ENCODE measurements around the gene DEPDC5. TPM values are rescaled to one million over a fixed set of nuclear protein-coding genes. Genes with fewer than 3 reads are reported as not detected.

The DEPDC5 gene
- total RNA-seq, 1 donor from 2014 or later, result 14.8 TPM

- H3K9me3 Mint-ChIP-seq (ENCODE audit: low read depth), result no peaks in the 10 kb centered on the region
- no peak overlapping the region for H3K27ac Mint-ChIP-seq (ENCODE audit: unreplicated experiment)
Measured at GRCh38 chr22:31872209-31872608, 118.4 kb downstream of the DEPDC5 start.

GRCh38 chr22:31874821-31875220 is 121.0 kb downstream of the DEPDC5 start:
- Mint-ChIP-seq H3K9me3 (ENCODE audit: low read depth) (no peaks in the 10 kb centered on the region), H3K4me1 (ENCODE audit: low read depth) (no peaks in the 10 kb centered on the region), H3K27ac (ENCODE audit: unreplicated experiment) (no peak overlapping the region), H3K27me3 (ENCODE audit: low read depth) (no peaks in the 10 kb centered on the region), H3K36me3 (ENCODE audit: low read depth) (peaks cover 24% of the 10 kb centered on the region), H3K4me3 (ENCODE audit: unreplicated experiment) (no peak overlapping the region)
- no peak for DNase-seq (ENCODE audit: low spot score)
- TF ChIP-seq CTCF (IDR thresholded peaks at IDR 0.05), result no peak

More at GRCh38 chr22:31872209-31872608, 118.4 kb downstream of the DEPDC5 start:
- DNase-seq (ENCODE audit: low spot score), result no peak
- H3K4me1 Mint-ChIP-seq (ENCODE audit: low read depth), result no peaks in the 10 kb centered on the region
- H3K27me3 Mint-ChIP-seq (ENCODE audit: low read depth), result no peaks in the 10 kb centered on the region
- peaks cover 19% of the 10 kb centered on the region for H3K36me3 Mint-ChIP-seq (ENCODE audit: low read depth)
- TF ChIP-seq CTCF (IDR thresholded peaks at IDR 0.05), result peak; percentile 31
- H3K4me3 Mint-ChIP-seq (ENCODE audit: unreplicated experiment), result no peak overlapping the region

- H3K36me3 Mint-ChIP-seq (ENCODE audit: low read depth), result peaks cover 22% of the 10 kb centered on the region
- H3K4me3 Mint-ChIP-seq (ENCODE audit: unreplicated experiment), result no peak overlapping the region
- H3K27me3 Mint-ChIP-seq (ENCODE audit: low read depth), result no peaks in the 10 kb centered on the region
- no peak for DNase-seq (ENCODE audit: low spot score)
- no peak overlapping the region for H3K27ac Mint-ChIP-seq (ENCODE audit: unreplicated experiment)
- no peak for TF ChIP-seq CTCF (IDR thresholded peaks at IDR 0.05)
- no peaks in the 10 kb centered on the region for H3K4me1 Mint-ChIP-seq (ENCODE audit: low read depth)
- no peaks in the 10 kb centered on the region for H3K9me3 Mint-ChIP-seq (ENCODE audit: low read depth)
Measured at GRCh38 chr22:31876156-31876920, 122.5 kb downstream of the DEPDC5 start.

- Mint-ChIP-seq H3K4me1 (ENCODE audit: low read depth) (no peaks in the 10 kb centered on the region), H3K27me3 (ENCODE audit: low read depth) (no peaks in the 10 kb centered on the region), H3K27ac (ENCODE audit: unreplicated experiment) (no peak overlapping the region), H3K36me3 (ENCODE audit: low read depth) (peaks cover 17% of the 10 kb centered on the region), H3K4me3 (ENCODE audit: unreplicated experiment) (no peak overlapping the region), H3K9me3 (ENCODE audit: low read depth) (no peaks in the 10 kb centered on the region)
- no peak for TF ChIP-seq CTCF (IDR thresholded peaks at IDR 0.05)
- no peak for DNase-seq (ENCODE audit: low spot score)
Measured at GRCh38 chr22:31879585-31879984, 125.8 kb downstream of the DEPDC5 start.

GRCh38 chr22:31881200-31881599 is 127.4 kb downstream of the DEPDC5 start:
- Mint-ChIP-seq H3K4me3 (ENCODE audit: unreplicated experiment) (no peak overlapping the region), H3K9me3 (ENCODE audit: low read depth) (no peaks in the 10 kb centered on the region), H3K27ac (ENCODE audit: unreplicated experiment) (no peak overlapping the region), H3K4me1 (ENCODE audit: low read depth) (no peaks in the 10 kb centered on the region), H3K27me3 (ENCODE audit: low read depth) (no peaks in the 10 kb centered on the region), H3K36me3 (ENCODE audit: low read depth) (peaks cover 23% of the 10 kb centered on the region)
- DNase-seq (ENCODE audit: low spot score), result no peak
- no peak for TF ChIP-seq CTCF (IDR thresholded peaks at IDR 0.05)

Data from chondrocyte (in vitro differentiated cells).